DND-41 (cell line): ENCODE results near the gene EPHB4.

Experiments
- EZH2 ChIP-seq: IDR thresholded peaks from 3 replicates; pipeline ENCODE4 v1.6.1; 2012; ENCODE audit warnings: borderline replicate concordance, low read depth, mild to moderate bottlenecking, moderate library complexity, low read length, inconsistent platforms; ENCODE audit not compliant: severe bottlenecking
- TF ChIP-seq, protein P1 (sequence below): IDR thresholded peaks from 2 replicates; pipeline ENCODE4 v1.5.1; 2012; ENCODE audit warnings: borderline replicate concordance, low read length, moderate library complexity, mild to moderate bottlenecking; ENCODE audit not compliant: poor library complexity, severe bottlenecking; ENCODE audit errors: extremely low read depth

GRCh38 chr7:100763556-100764140, 63.7 kb downstream of the EPHB4 start:
- TF ChIP-seq, protein P1, sequence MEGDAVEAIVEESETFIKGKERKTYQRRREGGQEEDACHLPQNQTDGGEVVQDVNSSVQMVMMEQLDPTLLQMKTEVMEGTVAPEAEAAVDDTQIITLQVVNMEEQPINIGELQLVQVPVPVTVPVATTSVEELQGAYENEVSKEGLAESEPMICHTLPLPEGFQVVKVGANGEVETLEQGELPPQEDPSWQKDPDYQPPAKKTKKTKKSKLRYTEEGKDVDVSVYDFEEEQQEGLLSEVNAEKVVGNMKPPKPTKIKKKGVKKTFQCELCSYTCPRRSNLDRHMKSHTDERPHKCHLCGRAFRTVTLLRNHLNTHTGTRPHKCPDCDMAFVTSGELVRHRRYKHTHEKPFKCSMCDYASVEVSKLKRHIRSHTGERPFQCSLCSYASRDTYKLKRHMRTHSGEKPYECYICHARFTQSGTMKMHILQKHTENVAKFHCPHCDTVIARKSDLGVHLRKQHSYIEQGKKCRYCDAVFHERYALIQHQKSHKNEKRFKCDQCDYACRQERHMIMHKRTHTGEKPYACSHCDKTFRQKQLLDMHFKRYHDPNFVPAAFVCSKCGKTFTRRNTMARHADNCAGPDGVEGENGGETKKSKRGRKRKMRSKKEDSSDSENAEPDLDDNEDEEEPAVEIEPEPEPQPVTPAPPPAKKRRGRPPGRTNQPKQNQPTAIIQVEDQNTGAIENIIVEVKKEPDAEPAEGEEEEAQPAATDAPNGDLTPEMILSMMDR: no peak
- no peak for TF ChIP-seq EZH2
